Measurements from ENCODE around the gene PPP1R14B.

GRCh38 chr11:64283092-64283491 is 36.3 kb upstream of the PPP1R14B start:
- no peak for TF ChIP-seq EZH2phosphoT487 (IDR thresholded peaks at IDR 0.05; ENCODE audit: insufficient read depth, low read depth)
- no peak for TF ChIP-seq EZH2 (IDR thresholded peaks at IDR 0.05; ENCODE audit: insufficient read depth, poor library complexity, severe bottlenecking)

Measured in GM23248 (cell line).